Glutamatergic neuron (in vitro differentiated cells): ENCODE measurements around the gene TBC1D24. TPM values are rescaled to one million over a fixed set of nuclear protein-coding genes. Genes with fewer than 3 reads are reported as not detected.

ENCODE experiments used
- DNase-seq: peaks from one replicate; pipeline ENCODE4 v3.0.0; 2022
- H3K27ac Mint-ChIP-seq: one replicate; pipeline ENCODE4 v1.8.0; 2020; ENCODE audit warnings: mild to moderate bottlenecking, mixed read lengths, inconsistent platforms; ENCODE audit not compliant: unreplicated experiment
- H3K27me3 Mint-ChIP-seq: one replicate; pipeline ENCODE4 v1.8.0; 2020; ENCODE audit warnings: mild to moderate bottlenecking, moderate library complexity, mixed read lengths, inconsistent platforms; ENCODE audit not compliant: unreplicated experiment
- H3K36me3 Mint-ChIP-seq: one replicate; pipeline ENCODE4 v1.8.0; 2020; ENCODE audit warnings: mild to moderate bottlenecking, mixed read lengths, inconsistent platforms; ENCODE audit not compliant: unreplicated experiment
- H3K4me1 Mint-ChIP-seq: one replicate; pipeline ENCODE4 v1.8.0; 2020; ENCODE audit warnings: mild to moderate bottlenecking, low read depth, mixed read lengths, inconsistent platforms; ENCODE audit not compliant: unreplicated experiment
- H3K4me3 Mint-ChIP-seq: one replicate; pipeline ENCODE4 v1.8.0; 2020; ENCODE audit warnings: mild to moderate bottlenecking, mixed read lengths, inconsistent platforms; ENCODE audit not compliant: unreplicated experiment
- H3K9me3 Mint-ChIP-seq: one replicate; pipeline ENCODE4 v1.8.0; 2020; ENCODE audit warnings: mild to moderate bottlenecking, moderate library complexity, mixed read lengths, inconsistent platforms; ENCODE audit not compliant: unreplicated experiment
- CTCF ChIP-seq: fragments of 200-600 bp; sonication (generic); IDR thresholded peaks from one replicate; pipeline ENCODE4 v1.5.0; 2021; ENCODE audit not compliant: partially characterized antibody, unreplicated experiment
- total RNA-seq: library from RNA; stranded (reverse); fragmentation: NEBNext Ultra II Directional; extraction: Animal tissue kit (Norgen Biotek cat#: 25700); gene quantifications from one replicate; pipeline ENCODE4 v1.2.1, GENCODE V29; 2021; ENCODE audit not compliant: unreplicated experiment

TBC1D24 gene
- total RNA-seq, 1 donor from 2014 or later: 58.4 TPM

- peak overlapping the region; percentile 53 for H3K4me3 Mint-ChIP-seq
- peak overlapping the region; percentile 36 for H3K27ac Mint-ChIP-seq
- peaks cover 8% of the 10 kb centered on the region for H3K4me1 Mint-ChIP-seq
- DNase-seq: no peak
- H3K36me3 Mint-ChIP-seq: no peaks in the 10 kb centered on the region
- no peak for TF ChIP-seq CTCF
- H3K27me3 Mint-ChIP-seq: peaks cover 6% of the 10 kb centered on the region
- peaks cover 3% of the 10 kb centered on the region for H3K9me3 Mint-ChIP-seq
Measured at GRCh38 chr16:2497695-2498484, 23.0 kb downstream of the TBC1D24 start.

GRCh38 chr16:2498531-2499253 lies 23.8 kb downstream of the TBC1D24 start:
- no peak for DNase-seq
- Mint-ChIP-seq H3K9me3 (peaks cover 3% of the 10 kb centered on the region), H3K4me3 (no peak overlapping the region), H3K36me3 (no peaks in the 10 kb centered on the region), H3K4me1 (peaks cover 10% of the 10 kb centered on the region), H3K27me3 (peaks cover 6% of the 10 kb centered on the region), H3K27ac (no peak overlapping the region)
- no peak for TF ChIP-seq CTCF

GRCh38 chr16:2499454-2499853 lies 24.5 kb downstream of the TBC1D24 start:
- H3K4me1 Mint-ChIP-seq: peaks cover 10% of the 10 kb centered on the region
- no peak overlapping the region for H3K4me3 Mint-ChIP-seq
- no peak for TF ChIP-seq CTCF
- peaks cover 6% of the 10 kb centered on the region for H3K27me3 Mint-ChIP-seq
- DNase-seq: no peak
- H3K9me3 Mint-ChIP-seq: peaks cover 3% of the 10 kb centered on the region
- H3K27ac Mint-ChIP-seq: no peak overlapping the region
- H3K36me3 Mint-ChIP-seq: no peaks in the 10 kb centered on the region

- TF ChIP-seq CTCF: no peak
- Mint-ChIP-seq H3K9me3 (peaks cover 3% of the 10 kb centered on the region), H3K4me1 (peaks cover 10% of the 10 kb centered on the region), H3K27me3 (peaks cover 6% of the 10 kb centered on the region), H3K4me3 (no peak overlapping the region), H3K27ac (no peak overlapping the region), H3K36me3 (no peaks in the 10 kb centered on the region)
- no peak for DNase-seq
Measured at GRCh38 chr16:2499890-2500429, 25.0 kb downstream of the TBC1D24 start.
